ENCODE data around the gene RNF169. TPM values are rescaled to one million over a fixed set of nuclear protein-coding genes. Genes with fewer than 3 reads are reported as not detected.

Gene RNF169
- total RNA-seq, 4 donors from 2014 or later: 26.0 to 31.8 (median 29.3) TPM

GRCh38 chr11:74703211-74703610 lies 45.4 kb upstream of the RNF169 start:
- H3K27ac ChIP-seq: no peak overlapping the region
- no peaks in the 10 kb centered on the region for H3K27me3 ChIP-seq
- H3K9me3 ChIP-seq: no peaks in the 10 kb centered on the region
- no peaks in the 10 kb centered on the region for H3K36me3 ChIP-seq
- ATAC-seq: no peak
- no peak for TF ChIP-seq EP300 (IDR thresholded peaks at IDR 0.05)
- no peak for TF ChIP-seq POLR2AphosphoS5 (IDR thresholded peaks at IDR 0.05)
- TF ChIP-seq POLR2A (IDR thresholded peaks at IDR 0.05): no peak
- TF ChIP-seq CTCF (IDR thresholded peaks at IDR 0.05): no peak
- WGBS, 2 donors (ENCODE audit: low coverage in 1 of 2): no CpG with 5 or more reads among the region's 13 CpGs
- H3K4me1 ChIP-seq: peaks cover 0 to 9% (median 0%) of the 10 kb centered on the region in 3 donors
- H3K4me3 ChIP-seq: no peak overlapping the region

DNA sequence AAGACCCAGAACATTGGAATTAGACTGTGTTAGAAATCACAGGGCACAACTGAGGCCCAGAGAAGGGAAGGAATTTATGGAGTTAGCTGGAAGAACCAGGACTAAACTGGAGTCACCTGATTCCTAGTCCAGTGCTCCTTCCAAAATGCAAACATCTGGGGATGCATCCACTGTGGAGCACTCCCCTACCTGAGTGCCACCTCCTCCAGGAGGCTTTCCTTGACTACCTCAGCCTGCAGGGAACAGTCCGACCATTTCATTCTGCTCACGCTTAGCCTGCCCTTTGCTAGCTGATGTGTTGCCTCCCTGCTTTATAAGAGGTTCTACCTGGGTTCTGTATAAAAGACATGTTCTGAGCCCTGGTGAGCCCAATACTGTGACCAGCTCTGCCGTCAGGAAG lies 41.5 kb upstream of the RNF169 start:
- TF ChIP-seq EP300 (IDR thresholded peaks at IDR 0.05): no peak
- TF ChIP-seq POLR2AphosphoS5 (IDR thresholded peaks at IDR 0.05): no peak
- no peak for TF ChIP-seq CTCF (IDR thresholded peaks at IDR 0.05)
- no peak for TF ChIP-seq POLR2A (IDR thresholded peaks at IDR 0.05)
- H3K36me3 ChIP-seq: no peaks in the 10 kb centered on the region
- no peaks in the 10 kb centered on the region for H3K27me3 ChIP-seq
- H3K4me1 ChIP-seq: peaks cover 0 to 15% (median 0%) of the 10 kb centered on the region in 3 donors
- no peaks in the 10 kb centered on the region for H3K9me3 ChIP-seq
- no peak for ATAC-seq
- no peak overlapping the region for H3K27ac ChIP-seq
- WGBS, 2 donors (ENCODE audit: low coverage in 1 of 2): 100% methylated on average over 3 of the region's 3 CpGs
- H3K4me3 ChIP-seq: no peak overlapping the region

DNA sequence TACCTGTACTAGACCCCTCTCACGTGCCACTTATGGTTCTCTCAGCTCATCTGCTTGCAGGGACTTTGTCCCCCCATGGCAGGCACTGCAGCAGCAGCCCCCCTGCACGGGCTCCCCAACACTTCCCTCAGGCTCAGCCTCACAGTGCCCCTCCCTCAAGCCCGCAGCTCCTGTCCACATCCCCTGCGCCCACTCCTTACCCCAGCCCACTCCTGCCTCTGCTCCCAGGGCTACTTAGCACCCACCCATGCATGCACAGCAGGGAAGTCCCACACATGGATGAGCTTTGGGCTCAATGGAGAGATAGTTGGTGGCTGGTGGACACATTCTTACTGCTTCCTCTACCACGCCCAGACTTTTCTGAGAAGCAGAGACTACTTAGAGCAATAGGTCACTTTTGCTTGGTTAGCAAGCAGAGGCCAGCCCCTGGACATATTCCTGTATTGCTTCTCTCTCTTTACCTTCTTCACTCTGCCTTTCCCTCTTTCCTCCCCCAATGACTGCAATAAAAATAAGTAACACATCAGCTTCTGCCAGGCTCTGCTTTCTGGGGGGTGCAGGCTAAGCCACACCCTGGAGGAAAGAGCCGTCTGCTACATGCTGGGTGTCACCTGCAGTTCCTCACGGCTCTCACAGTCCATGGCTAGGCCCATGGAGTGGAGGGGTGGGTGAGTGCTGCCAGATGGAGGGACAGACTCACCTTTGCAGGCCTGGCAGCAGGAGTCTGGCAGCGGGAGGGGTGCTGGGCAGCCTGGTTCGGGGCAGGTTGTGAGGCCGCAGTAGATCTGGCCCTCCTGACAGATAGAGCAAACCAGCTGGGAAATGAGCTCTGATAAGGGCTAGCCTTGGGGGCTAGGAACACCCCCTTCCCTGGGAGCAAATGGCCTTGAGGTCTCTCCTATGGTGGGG lies 40.8 kb upstream of the RNF169 start:
- Histone ChIP-seq H3K27me3 (no peaks in the 10 kb centered on the region), H3K4me3 (no peak overlapping the region), H3K4me1 (peaks cover 0 to 8% (median 0%) of the 10 kb centered on the region in 3 donors), H3K36me3 (no peaks in the 10 kb centered on the region), H3K27ac (no peak overlapping the region), H3K9me3 (no peaks in the 10 kb centered on the region)
- ATAC-seq: no peak
- no peak for TF ChIP-seq POLR2A (IDR thresholded peaks at IDR 0.05)
- TF ChIP-seq POLR2AphosphoS5 (IDR thresholded peaks at IDR 0.05): no peak
- no peak for TF ChIP-seq EP300 (IDR thresholded peaks at IDR 0.05)
- no peak for TF ChIP-seq CTCF (IDR thresholded peaks at IDR 0.05)
- 78 to 90% methylated on average over 2 to 4 of the region's 10 CpGs for WGBS, 2 donors (ENCODE audit: low coverage in 1 of 2)

DNA sequence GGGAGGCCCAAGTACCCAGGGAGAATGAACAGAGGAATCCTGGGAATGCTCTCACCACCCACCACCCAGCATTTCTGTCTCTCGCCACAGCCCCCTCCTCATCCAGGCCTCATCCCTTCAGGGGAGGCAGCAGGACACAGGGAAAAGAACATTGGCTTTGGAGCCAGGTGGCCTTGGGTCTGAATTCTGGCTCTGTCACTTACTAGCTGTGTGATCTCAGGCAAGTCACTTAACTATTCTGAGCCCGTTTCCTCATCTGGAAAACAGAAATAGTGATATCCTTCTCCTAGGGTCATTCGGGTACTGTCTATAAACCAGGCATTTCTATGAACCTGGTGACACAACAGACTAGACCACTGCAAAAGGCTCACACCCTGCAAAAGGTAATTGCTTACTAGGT lies 39.5 kb upstream of the RNF169 start:
- Histone ChIP-seq H3K27ac (no peak overlapping the region), H3K4me1 (peaks cover 0 to 8% (median 0%) of the 10 kb centered on the region in 3 donors), H3K27me3 (no peaks in the 10 kb centered on the region), H3K4me3 (no peak overlapping the region), H3K36me3 (no peaks in the 10 kb centered on the region), H3K9me3 (no peaks in the 10 kb centered on the region)
- ATAC-seq: no peak
- TF ChIP-seq CTCF (IDR thresholded peaks at IDR 0.05) (no peak), POLR2AphosphoS5 (IDR thresholded peaks at IDR 0.05) (no peak)
- 72% methylated on average over 3 of the region's 3 CpGs; no CpG with 5 or more reads in 1 of the 2 donors for WGBS, 2 donors (ENCODE audit: low coverage in 1 of 2)
